Kidney (tissue), 14 donors: ENCODE measurements around the gene ERICH4. TPM values are rescaled to one million over a fixed set of nuclear protein-coding genes. Genes with fewer than 3 reads are reported as not detected.

Experiments used
- DNase-seq, 5 donors: peaks; one replicate each; pipeline ENCODE4 v3.0.0-alpha.2; 2013 to 2020
- FAIRE-seq: peaks from 2 replicates; lab custom pipeline; 2012; peaks lifted over from hg19 to GRCh38; lab: Jason Lieb, UNC
- H3K27ac ChIP-seq, 2 donors: one replicate each; pipeline ENCODE4 v1.7.0; 2013; ENCODE audit warnings: low read depth in 2 of 2, low read length in 2 of 2, inconsistent platforms in 1 of 2
- H3K27me3 ChIP-seq: one replicate; pipeline ENCODE4 v1.7.1; 2013; ENCODE audit warnings: low read length, inconsistent platforms; ENCODE audit not compliant: control insufficient read depth, insufficient read depth
- H3K36me3 ChIP-seq, 3 donors: one replicate each; pipeline versions ENCODE4 v1.7.0 to v1.7.1; 2013; ENCODE audit warnings: low read length in 3 of 3, control low read depth in 1 of 3, inconsistent platforms in 1 of 3; ENCODE audit not compliant: insufficient read depth in 3 of 3, control insufficient read depth in 2 of 3
- H3K4me1 ChIP-seq, 3 donors: one replicate each; pipeline versions ENCODE4 v1.7.0 to v1.7.1; 2013; ENCODE audit warnings: low read length in 3 of 3, inconsistent platforms in 1 of 3, low read depth in 1 of 3; ENCODE audit not compliant: control insufficient read depth in 2 of 3, insufficient read depth in 2 of 3
- H3K4me3 ChIP-seq, 3 donors: one replicate each; pipeline versions ENCODE4 v1.7.0 to v1.8.1; 2013; ENCODE audit warnings: low read length in 3 of 3, control low read depth in 1 of 3, inconsistent platforms in 1 of 3
- H3K9ac ChIP-seq, 3 donors: one replicate each; pipeline versions ENCODE4 v1.7.0 to v1.7.1; 2013; ENCODE audit warnings: low read length in 3 of 3, control low read depth in 1 of 3, inconsistent platforms in 1 of 3
- H3K9me3 ChIP-seq, 3 donors: one replicate each; pipeline versions ENCODE4 v1.7.0 to v1.7.1; 2013; ENCODE audit warnings: low read length in 3 of 3, control low read depth in 1 of 3, inconsistent platforms in 1 of 3; ENCODE audit not compliant: control insufficient read depth in 2 of 3, insufficient read depth in 1 of 3
- intact Hi-C: fragments of 100-400 bp; cut with DNase I; formaldehyde crosslinking; loops from one replicate; pipeline ENCODE4 v1.11.1; 2022
- polyA plus RNA-seq: library from polyadenylated mRNA; stranded (reverse); fragments of 350-450 nt; fragmentation: Illumina TruSeq; extraction: RNeasy Lipid Tissue Mini Kit (QIAGEN cat#74804); gene quantifications from one replicate; pipeline ENCODE4 v1.2.3, GENCODE V29; 2014; ENCODE audit warnings: low read depth, low replicate concordance; ENCODE audit not compliant: insufficient read depth
- total RNA-seq: library from RNA; stranded (reverse); fragmentation: NEBNext Ultra II Directional; extraction: Animal tissue kit (Norgen Biotek cat#: 25700); gene quantifications from one replicate; pipeline ENCODE4 v1.2.1, GENCODE V29; 2021
- TF ChIP-seq, protein P1 (sequence below): IDR thresholded peaks from 3 replicates; pipeline ENCODE4 v1.5.1; 2012; ENCODE audit warnings: mild to moderate bottlenecking, moderate library complexity, borderline replicate concordance; ENCODE audit not compliant: insufficient read depth; ENCODE audit errors: extremely low read depth
- donor health status: control.
- donor health status: control.
- donor health status: control.
- donor health status: control.
- donor health status: control.
- donor health status: DM: yes; HTN: yes; CAD: no.
- donor health status: Normal renal cell carcinoma (clear cell type).

ERICH4 gene
- total and polyA plus RNA-seq, 2 donors from 2014 or later = 23.1 TPM; not detected in 1

- intact Hi-C loops = no loop called here
- Histone ChIP-seq H3K27ac (peak overlapping the region; percentile 56 to 84), H3K4me3 (no peak overlapping the region)
Observed at GRCh38 chr19:41478875-41479756, 36.2 kb downstream of the ERICH4 start.

GRCh38 chr19:41479757-41480191 lies 36.8 kb downstream of the ERICH4 start:
- Histone ChIP-seq H3K27ac (peak overlapping the region; percentile 11 to 84), H3K9ac (no peak overlapping the region), H3K27me3 (no peaks in the 10 kb centered on the region), H3K36me3 (no peaks in the 10 kb centered on the region), H3K9me3 (no peaks in the 10 kb centered on the region), H3K4me1 (no peaks in the 10 kb centered on the region), H3K4me3 (no peak overlapping the region)
- FAIRE-seq (no peak), DNase-seq (peak in 2 of 5 donors; percentile 31 to 77)
- TF ChIP-seq, protein P1, sequence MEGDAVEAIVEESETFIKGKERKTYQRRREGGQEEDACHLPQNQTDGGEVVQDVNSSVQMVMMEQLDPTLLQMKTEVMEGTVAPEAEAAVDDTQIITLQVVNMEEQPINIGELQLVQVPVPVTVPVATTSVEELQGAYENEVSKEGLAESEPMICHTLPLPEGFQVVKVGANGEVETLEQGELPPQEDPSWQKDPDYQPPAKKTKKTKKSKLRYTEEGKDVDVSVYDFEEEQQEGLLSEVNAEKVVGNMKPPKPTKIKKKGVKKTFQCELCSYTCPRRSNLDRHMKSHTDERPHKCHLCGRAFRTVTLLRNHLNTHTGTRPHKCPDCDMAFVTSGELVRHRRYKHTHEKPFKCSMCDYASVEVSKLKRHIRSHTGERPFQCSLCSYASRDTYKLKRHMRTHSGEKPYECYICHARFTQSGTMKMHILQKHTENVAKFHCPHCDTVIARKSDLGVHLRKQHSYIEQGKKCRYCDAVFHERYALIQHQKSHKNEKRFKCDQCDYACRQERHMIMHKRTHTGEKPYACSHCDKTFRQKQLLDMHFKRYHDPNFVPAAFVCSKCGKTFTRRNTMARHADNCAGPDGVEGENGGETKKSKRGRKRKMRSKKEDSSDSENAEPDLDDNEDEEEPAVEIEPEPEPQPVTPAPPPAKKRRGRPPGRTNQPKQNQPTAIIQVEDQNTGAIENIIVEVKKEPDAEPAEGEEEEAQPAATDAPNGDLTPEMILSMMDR = no peak
- intact Hi-C loops = no loop called here

More at GRCh38 chr19:41478875-41479756, 36.2 kb downstream of the ERICH4 start:
- Histone ChIP-seq H3K36me3 (no peaks in the 10 kb centered on the region), H3K27me3 (no peaks in the 10 kb centered on the region), H3K4me1 (no peaks in the 10 kb centered on the region), H3K9ac (no peak overlapping the region), H3K9me3 (no peaks in the 10 kb centered on the region)
- TF ChIP-seq, protein P1 = no peak
- peak in 1 of 5 donors; percentile 28 for DNase-seq
- FAIRE-seq = no peak

- no peaks in the 10 kb centered on the region for H3K36me3 ChIP-seq
Observed at GRCh38 chr19:41480336-41480735, 37.4 kb downstream of the ERICH4 start.

More at GRCh38 chr19:41480336-41480735, 37.4 kb downstream of the ERICH4 start:
- TF ChIP-seq, protein P1 = no peak
- Histone ChIP-seq H3K4me3 (no peak overlapping the region), H3K9me3 (no peaks in the 10 kb centered on the region), H3K27me3 (no peaks in the 10 kb centered on the region), H3K27ac (peak overlapping the region; percentile 4 to 84), H3K4me1 (no peaks in the 10 kb centered on the region), H3K9ac (no peak overlapping the region)
- FAIRE-seq = no peak
- intact Hi-C loops = no loop called here
- no peak for DNase-seq
